H9 (cell line): ENCODE measurements around the gene ARHGAP27. TPM values are rescaled to one million over a fixed set of nuclear protein-coding genes. Genes with fewer than 3 reads are reported as not detected.
"Not testable (repeated sequence)": the region's sequence is repeated elsewhere in the genome, so short reads cannot be mapped to it uniquely, and the experiment has no call there.

Experiments
- DNase-seq: peaks from one replicate; pipeline ENCODE4 v3.0.0-alpha.2; 2017
- H2AFZ ChIP-seq: one replicate; pipeline ENCODE4 v1.6.1; 2013; ENCODE audit warnings: mild to moderate bottlenecking, low read length, control low read depth, moderate library complexity
- H2AK5ac ChIP-seq: 2 replicates; pipeline ENCODE4 v1.6.1; 2013; ENCODE audit warnings: low read length, control low read depth, mixed read lengths; ENCODE audit not compliant: insufficient read length
- H2BK120ac ChIP-seq: one replicate; pipeline ENCODE4 v1.6.1; 2013; ENCODE audit warnings: low read depth, mild to moderate bottlenecking, low read length, control low read depth, inconsistent platforms; ENCODE audit not compliant: poor library complexity, severe bottlenecking
- H2BK12ac ChIP-seq: 2 replicates; pipeline ENCODE4 v1.6.1; 2013; ENCODE audit warnings: low read length, control low read depth, mixed read lengths, low read depth; ENCODE audit not compliant: insufficient read length
- H2BK15ac ChIP-seq: 2 replicates; pipeline ENCODE4 v1.6.1; 2013; ENCODE audit warnings: low read depth, low read length, control low read depth
- H2BK20ac ChIP-seq: one replicate; pipeline ENCODE4 v1.6.1; 2013; ENCODE audit warnings: low read depth, mild to moderate bottlenecking, low read length, control low read depth, inconsistent platforms; ENCODE audit not compliant: poor library complexity, severe bottlenecking
- H2BK5ac ChIP-seq: 2 replicates; pipeline ENCODE4 v1.6.1; 2013; ENCODE audit warnings: low read length, control low read depth, mixed read lengths; ENCODE audit not compliant: insufficient read length
- H3K14ac ChIP-seq: 2 replicates; pipeline ENCODE4 v1.6.1; 2013; ENCODE audit warnings: low read length, control low read depth; ENCODE audit not compliant: insufficient read depth
- H3K18ac ChIP-seq: 2 replicates; pipeline ENCODE4 v1.6.1; 2013; ENCODE audit warnings: low read depth, mild to moderate bottlenecking, mixed read lengths, low read length, control low read depth; ENCODE audit not compliant: insufficient read length
- H3K23ac ChIP-seq: 2 replicates; pipeline ENCODE4 v1.6.1; 2013; ENCODE audit warnings: low read length, control low read depth, mixed read lengths, low read depth; ENCODE audit not compliant: insufficient read length
- H3K23me2 ChIP-seq: 2 replicates; pipeline ENCODE4 v1.6.1; 2013; ENCODE audit warnings: low read depth, mild to moderate bottlenecking, mixed read lengths, low read length, control low read depth; ENCODE audit not compliant: insufficient read length, poor library complexity, severe bottlenecking
- H3K27ac ChIP-seq: 2 replicates; pipeline ENCODE4 v1.5.1; 2013; ENCODE audit warnings: low read length, control low read depth, mixed read lengths, low read depth; ENCODE audit not compliant: insufficient read length
- H3K27me3 ChIP-seq: 2 replicates; pipeline ENCODE4 v1.6.1; 2013; ENCODE audit warnings: low read length, control low read depth, inconsistent platforms; ENCODE audit not compliant: insufficient read depth
- H3K4ac ChIP-seq: 2 replicates; pipeline ENCODE4 v1.6.1; 2013; ENCODE audit warnings: low read depth, mild to moderate bottlenecking, control low read depth, inconsistent platforms, low read length, moderate library complexity
- H3K4me1 ChIP-seq: 2 replicates; pipeline ENCODE4 v1.6.1; 2013; ENCODE audit warnings: low read length, control low read depth, inconsistent platforms; ENCODE audit not compliant: insufficient read depth
- H3K4me2 ChIP-seq: 2 replicates; pipeline ENCODE4 v1.6.1; 2013; ENCODE audit warnings: low read length, control low read depth, mixed read lengths; ENCODE audit not compliant: insufficient read length, insufficient read depth
- H3K56ac ChIP-seq: 2 replicates; pipeline ENCODE4 v1.6.1; 2013; ENCODE audit warnings: low read depth, mild to moderate bottlenecking, mixed read lengths, low read length, control low read depth; ENCODE audit not compliant: insufficient read length
- H3K79me1 ChIP-seq: 2 replicates; pipeline ENCODE4 v1.6.1; 2013; ENCODE audit warnings: low read depth, mild to moderate bottlenecking, moderate library complexity, low read length, control low read depth, inconsistent platforms; ENCODE audit not compliant: insufficient read depth, poor library complexity, severe bottlenecking
- H3K79me2 ChIP-seq: 2 replicates; pipeline ENCODE4 v1.6.1; 2013; ENCODE audit warnings: low read length, control low read depth, inconsistent platforms; ENCODE audit not compliant: insufficient read depth
- H3K9ac ChIP-seq: 2 replicates; pipeline ENCODE4 v1.6.1; 2013; ENCODE audit warnings: low read length, control low read depth, mixed read lengths; ENCODE audit not compliant: insufficient read length; ENCODE audit errors: extremely low read depth
- H3K9me3 ChIP-seq: one replicate; pipeline ENCODE4 v1.6.1; 2013; ENCODE audit warnings: low read depth, low read length, inconsistent platforms; ENCODE audit not compliant: control insufficient read depth
- H3T11ph ChIP-seq: one replicate; pipeline ENCODE4 v1.6.1; 2013; ENCODE audit warnings: mild to moderate bottlenecking, low read length, control low read depth, inconsistent platforms
- H4K20me1 ChIP-seq: one replicate; pipeline ENCODE4 v1.6.1; 2013; ENCODE audit not compliant: control insufficient read depth, insufficient read length, insufficient read depth
- H4K5ac ChIP-seq: 2 replicates; pipeline ENCODE4 v1.6.1; 2013; ENCODE audit warnings: low read depth, mild to moderate bottlenecking, mixed read lengths, low read length, control low read depth; ENCODE audit not compliant: insufficient read length
- H4K8ac ChIP-seq: replicated peaks from 2 replicates; pipeline ENCODE4 v1.6.1; 2013; ENCODE audit warnings: low read length, control low read depth, mixed read lengths, low read depth; ENCODE audit not compliant: insufficient read length
- H4K91ac ChIP-seq: 2 replicates; pipeline ENCODE4 v1.6.1; 2013; ENCODE audit warnings: low read depth, mild to moderate bottlenecking, moderate library complexity, mixed read lengths, low read length, control low read depth; ENCODE audit not compliant: insufficient read length
- H3K27ac Mint-ChIP-seq, 3 experiments: 2 replicates in 2 of 3; 3 replicates in 1 of 3; pipeline ENCODE4 v1.8.0; 2020 to 2021; ENCODE audit warnings: mixed read lengths in 3 of 3, mild to moderate bottlenecking in 1 of 3, moderate library complexity in 1 of 3
- H3K27me3 Mint-ChIP-seq: 2 replicates; pipeline ENCODE4 v1.8.0; 2021; ENCODE audit warnings: low read depth, mild to moderate bottlenecking, moderate library complexity, mixed read lengths
- H3K36me3 Mint-ChIP-seq, 3 experiments: 2 replicates in 2 of 3; 3 replicates in 1 of 3; pipeline ENCODE4 v1.8.0; 2020 to 2021; ENCODE audit warnings: low read depth in 3 of 3, mixed read lengths in 3 of 3; ENCODE audit not compliant: insufficient read depth in 1 of 3
- H3K4me1 Mint-ChIP-seq, 2 experiments: 2 replicates each; pipeline ENCODE4 v1.8.0; 2020; ENCODE audit warnings: mixed read lengths in 2 of 2
- H3K4me3 Mint-ChIP-seq, 2 experiments: 2 replicates in 1 of 2; 3 replicates in 1 of 2; pipeline ENCODE4 v1.8.0; 2020 to 2021; ENCODE audit warnings: mild to moderate bottlenecking in 2 of 2, mixed read lengths in 2 of 2, moderate library complexity in 1 of 2
- H3K9me3 Mint-ChIP-seq, 2 experiments: 2 replicates in 1 of 2; 3 replicates in 1 of 2; pipeline ENCODE4 v1.8.0; 2020; ENCODE audit warnings: mild to moderate bottlenecking in 2 of 2, mixed read lengths in 2 of 2, moderate library complexity in 1 of 2
- WGBS: extraction: QIAGEN DNeasy Blood & Tissue Kit; methylation state at CpG from one replicate; pipeline ENCODE4 v1.1.7; 2013; ENCODE audit warnings: missing lambda C conversion rate, low lambda C conversion rate, mixed read lengths; ENCODE audit not compliant: insufficient read length; ENCODE audit errors: extremely low coverage; 5-methylcytosine and 5-hydroxymethylcytosine counted together
- total RNA-seq: library from RNA; stranded (reverse); gene quantifications from 2 replicates; pipeline ENCODE4 v1.2.1, GENCODE V29; 2021

ARHGAP27 gene
- total RNA-seq, 1 experiment from 2014 or later: 9.9 TPM

DNA sequence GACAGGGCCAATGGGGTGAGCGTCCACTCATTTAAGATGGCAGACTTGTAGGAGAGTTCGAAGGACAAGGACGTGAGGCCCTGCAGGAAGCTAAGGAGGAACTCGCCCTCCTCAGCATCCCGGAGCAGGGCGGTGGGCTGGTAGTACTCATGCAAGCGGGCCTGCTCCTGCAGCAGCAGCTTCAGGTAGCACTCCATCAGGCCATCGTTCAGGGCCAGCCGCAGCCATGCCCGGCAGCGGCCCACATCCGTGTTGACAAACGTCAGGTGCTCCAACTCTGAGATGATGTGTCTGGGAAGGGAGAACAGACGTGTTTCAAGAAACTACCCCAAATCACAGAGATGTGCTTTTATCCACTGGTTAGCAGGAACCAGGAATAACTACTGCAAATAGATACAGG, 42.8 kb upstream of the ARHGAP27 start:
- H3K23ac ChIP-seq, H3K9me3 ChIP-seq, H4K20me1 ChIP-seq, H4K91ac ChIP-seq, H4K8ac ChIP-seq, H2BK15ac ChIP-seq, H2BK120ac ChIP-seq, H2BK20ac ChIP-seq, H3K79me2 ChIP-seq, H3K4ac ChIP-seq, H2AK5ac ChIP-seq, H3K4me1 ChIP-seq, H3K79me1 ChIP-seq, H3K18ac ChIP-seq, H2BK5ac ChIP-seq, H3K9me3 Mint-ChIP-seq, H3K23me2 ChIP-seq, H3K4me1 Mint-ChIP-seq, H3K4me3 Mint-ChIP-seq, DNase-seq, H4K5ac ChIP-seq, H3K56ac ChIP-seq, H3K27me3 ChIP-seq, H3K27me3 Mint-ChIP-seq, H3T11ph ChIP-seq, H3K9ac ChIP-seq, H2BK12ac ChIP-seq, H3K4me2 ChIP-seq, H3K27ac Mint-ChIP-seq, H2AFZ ChIP-seq, H3K27ac ChIP-seq, H3K14ac ChIP-seq: not testable (repeated sequence)
- WGBS: no CpG with 5 or more reads among the region's 14 CpGs
- H3K36me3 Mint-ChIP-seq: peaks cover 2 to 21% (median 7%) of the 10 kb centered on the region in 3 experiments; a peak in 3 of 7 replicates

DNA sequence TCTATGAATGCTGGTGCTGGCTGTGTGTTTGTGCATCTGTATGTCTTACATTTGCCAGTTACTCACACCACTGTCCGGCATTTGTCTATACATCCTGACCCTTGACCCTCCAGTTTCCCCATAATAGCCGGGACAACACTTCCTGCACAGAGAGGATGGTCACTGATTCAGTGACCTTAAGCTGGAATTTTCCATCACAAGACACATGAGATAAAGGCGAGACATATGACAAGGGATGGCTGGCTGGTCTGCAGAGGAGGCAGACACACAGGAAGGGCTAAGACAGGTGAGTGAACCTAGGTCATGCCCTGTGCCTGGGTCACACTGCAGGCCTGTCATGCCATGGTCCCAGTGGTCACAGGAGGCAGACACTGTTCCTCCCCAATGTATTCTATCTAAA, 39.6 kb upstream of the ARHGAP27 start:
- not testable (repeated sequence) for H2BK120ac ChIP-seq, H2AFZ ChIP-seq, H2BK5ac ChIP-seq, H4K5ac ChIP-seq, H3K79me2 ChIP-seq, H3K4me2 ChIP-seq, H4K91ac ChIP-seq, H2BK15ac ChIP-seq, H3K23ac ChIP-seq, H3T11ph ChIP-seq, H3K27ac ChIP-seq, H4K20me1 ChIP-seq, H3K56ac ChIP-seq, H3K14ac ChIP-seq, H2BK12ac ChIP-seq, H2AK5ac ChIP-seq, H3K9me3 ChIP-seq, H3K4me1 ChIP-seq, H3K4me1 Mint-ChIP-seq, H2BK20ac ChIP-seq, H3K27me3 Mint-ChIP-seq, H3K18ac ChIP-seq, H3K27ac Mint-ChIP-seq, DNase-seq, H3K4me3 Mint-ChIP-seq, H3K79me1 ChIP-seq, H3K4ac ChIP-seq, H3K23me2 ChIP-seq, H4K8ac ChIP-seq, H3K9ac ChIP-seq, H3K27me3 ChIP-seq, H3K9me3 Mint-ChIP-seq
- no CpG with 5 or more reads among the region's 3 CpGs for WGBS
- H3K36me3 Mint-ChIP-seq: peaks cover 4 to 19% (median 4%) of the 10 kb centered on the region in 3 experiments; a peak in 3 of 7 replicates
